RWPE2 (cell line): ENCODE measurements around the gene LZTR1.

ENCODE experiments used
- ATAC-seq: fragments of 200-7000 bp; cut with Tn5 transposase; 3 replicates; pipeline ENCODE4 v1.9.1; 2021; ENCODE audit warnings: low read depth
- DNase-seq: peaks from one replicate; pipeline ENCODE4 v3.0.0-alpha.2; 2020; ENCODE audit warnings: low spot score
- H3K27ac ChIP-seq: fragments of 450-650 bp; 2 replicates; pipeline ENCODE4 v1.5.1; 2017; ENCODE audit warnings: mild to moderate bottlenecking; ENCODE audit not compliant: poor library complexity, severe bottlenecking
- H3K27me3 ChIP-seq: fragments of 250-450 bp; sonication (Bioruptor Pico); 2 replicates; pipeline ENCODE4 v1.5.1; 2021; ENCODE audit warnings: mild to moderate bottlenecking, moderate library complexity; ENCODE audit not compliant: insufficient read depth, poor library complexity, severe bottlenecking
- H3K36me3 ChIP-seq: fragments of 250-450 bp; sonication (Bioruptor Pico); 2 replicates; pipeline ENCODE4 v1.5.1; 2020; ENCODE audit warnings: low read depth, mild to moderate bottlenecking, moderate library complexity
- H3K4me1 ChIP-seq: fragments of 250-450 bp; sonication (Bioruptor Pico); 2 replicates; pipeline ENCODE4 v1.5.1; 2021; ENCODE audit warnings: mild to moderate bottlenecking, moderate library complexity; ENCODE audit not compliant: insufficient read depth, poor library complexity, severe bottlenecking
- H3K4me3 ChIP-seq: fragments of 250-450 bp; sonication (Bioruptor Pico); 2 replicates; pipeline ENCODE4 v1.5.1; 2021; ENCODE audit warnings: mild to moderate bottlenecking, moderate library complexity; ENCODE audit not compliant: severe bottlenecking
- H3K9me3 ChIP-seq: fragments of 250-450 bp; sonication (Bioruptor Pico); 2 replicates; pipeline ENCODE4 v1.5.1; 2021; ENCODE audit warnings: mild to moderate bottlenecking, moderate library complexity; ENCODE audit not compliant: severe bottlenecking
- CTCF ChIP-seq: fragments of 450-650 bp; IDR thresholded peaks from one replicate; pipeline ENCODE4 v1.5.1; 2017; ENCODE audit warnings: mild to moderate bottlenecking, moderate library complexity; ENCODE audit not compliant: poor library complexity, severe bottlenecking

The LZTR1 gene

DNA sequence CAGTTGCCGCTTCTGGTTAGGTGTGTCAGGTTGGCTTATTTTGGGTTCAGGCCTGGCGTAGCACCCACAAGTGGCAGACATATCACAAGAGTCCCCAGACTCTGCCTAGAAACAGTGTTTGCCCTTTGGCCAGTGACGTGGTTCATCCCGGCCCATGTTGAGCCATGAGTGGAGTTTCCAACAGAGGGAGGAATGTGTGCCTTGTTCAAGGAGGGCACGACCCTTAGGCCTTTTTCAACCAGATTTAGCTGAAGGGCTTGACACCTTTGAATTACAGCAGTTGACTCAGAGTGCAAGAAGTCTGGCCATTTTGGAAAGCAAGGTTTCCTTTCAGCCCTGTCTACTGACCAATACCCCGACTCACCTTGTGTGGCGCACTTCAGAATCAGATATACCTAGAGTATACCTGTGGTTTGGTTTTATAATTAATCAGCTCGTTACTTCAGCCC lies 30.1 kb upstream of the LZTR1 start:
- Histone ChIP-seq H3K27me3 (no peaks in the 10 kb centered on the region), H3K4me3 (no peak overlapping the region), H3K27ac (peak overlapping the region; percentile 85), H3K9me3 (no peaks in the 10 kb centered on the region), H3K4me1 (peaks cover 41% of the 10 kb centered on the region), H3K36me3 (peaks cover 63% of the 10 kb centered on the region)
- DNase-seq = no peak
- no peak for ATAC-seq
- no peak for TF ChIP-seq CTCF

GRCh38 chr22:20952544-20953341 lies 29.4 kb upstream of the LZTR1 start:
- Histone ChIP-seq H3K27ac (peak overlapping the region; percentile 85), H3K4me1 (peaks cover 41% of the 10 kb centered on the region), H3K36me3 (peaks cover 63% of the 10 kb centered on the region), H3K9me3 (no peaks in the 10 kb centered on the region), H3K4me3 (no peak overlapping the region), H3K27me3 (no peaks in the 10 kb centered on the region)
- TF ChIP-seq CTCF = no peak
- DNase-seq = no peak
- no peak for ATAC-seq

DNA sequence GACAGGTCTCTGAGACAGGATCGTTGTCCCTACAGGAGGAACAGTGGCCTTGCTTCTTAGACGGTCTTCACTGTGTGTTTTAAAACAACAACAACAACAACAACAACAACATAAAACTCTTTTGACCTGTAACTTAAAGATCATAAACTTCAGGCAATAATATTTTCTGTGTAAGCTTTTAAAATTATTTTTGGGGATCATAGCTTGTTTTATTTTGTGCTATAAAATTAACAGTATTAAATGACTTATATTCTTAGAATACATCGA lies 28.8 kb upstream of the LZTR1 start:
- peaks cover 63% of the 10 kb centered on the region for H3K36me3 ChIP-seq
- no peak overlapping the region for H3K4me3 ChIP-seq
- H3K9me3 ChIP-seq = no peaks in the 10 kb centered on the region
- peaks cover 42% of the 10 kb centered on the region for H3K4me1 ChIP-seq
- ATAC-seq = no peak
- H3K27ac ChIP-seq = peak overlapping the region; percentile 85
- DNase-seq = no peak
- H3K27me3 ChIP-seq = no peaks in the 10 kb centered on the region
- TF ChIP-seq CTCF = no peak

DNA sequence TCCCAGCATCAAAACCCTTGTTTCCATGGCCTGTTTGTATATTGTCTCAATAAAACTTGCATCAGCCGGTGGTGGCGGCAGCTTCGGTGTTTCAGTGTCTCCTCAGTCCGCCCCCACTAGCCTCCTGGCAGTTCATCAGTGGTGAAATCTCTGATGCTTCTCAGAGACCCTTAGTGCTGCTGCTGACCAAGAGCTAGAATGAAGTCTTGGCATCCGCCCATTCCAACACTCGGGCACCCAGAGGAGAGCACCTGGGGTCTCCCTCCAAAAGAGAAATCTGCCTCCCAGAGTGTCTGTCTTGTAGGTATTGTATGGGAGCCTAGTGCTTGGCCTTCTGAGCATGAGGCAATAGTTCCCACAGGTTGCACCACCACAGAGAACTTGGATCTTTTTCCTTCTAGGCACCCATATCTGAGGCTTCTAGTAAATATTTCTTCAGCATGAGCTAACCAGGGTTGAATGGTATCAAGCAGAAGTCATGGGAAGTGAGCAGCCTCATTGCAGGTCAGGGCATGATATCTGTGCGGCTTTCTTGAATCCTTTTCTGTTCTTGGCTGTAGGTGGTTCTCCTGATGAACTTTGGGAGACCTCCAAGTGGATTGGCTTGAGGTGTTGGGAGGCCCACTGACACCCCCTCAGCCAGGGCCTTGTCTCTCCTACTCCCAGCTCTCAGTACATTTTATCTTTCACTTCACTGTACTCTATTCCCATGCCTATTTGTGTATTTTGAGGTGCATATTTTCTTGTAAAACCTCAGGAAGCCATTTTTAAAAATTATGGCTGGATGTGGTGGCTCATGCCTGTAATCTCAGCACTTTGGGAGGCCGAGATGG lies 28.2 kb upstream of the LZTR1 start:
- Histone ChIP-seq H3K4me1 (peaks cover 44% of the 10 kb centered on the region), H3K27ac (peak overlapping the region; percentile 85), H3K9me3 (peaks cover 1% of the 10 kb centered on the region), H3K36me3 (peaks cover 58% of the 10 kb centered on the region), H3K4me3 (no peak overlapping the region), H3K27me3 (no peaks in the 10 kb centered on the region)
- ATAC-seq (peak; percentile 61), DNase-seq (no peak)
- TF ChIP-seq CTCF = no peak
